GM21390 (cell line): Measurements from ENCODE around the gene C1QTNF5.

Source experiments
- ATAC-seq: cut with Tn5 transposase; IDR thresholded peaks from one replicate; pipeline ENCODE4 v1.9.1; 2021; ENCODE audit not compliant: unreplicated experiment

The C1QTNF5 gene

DNA sequence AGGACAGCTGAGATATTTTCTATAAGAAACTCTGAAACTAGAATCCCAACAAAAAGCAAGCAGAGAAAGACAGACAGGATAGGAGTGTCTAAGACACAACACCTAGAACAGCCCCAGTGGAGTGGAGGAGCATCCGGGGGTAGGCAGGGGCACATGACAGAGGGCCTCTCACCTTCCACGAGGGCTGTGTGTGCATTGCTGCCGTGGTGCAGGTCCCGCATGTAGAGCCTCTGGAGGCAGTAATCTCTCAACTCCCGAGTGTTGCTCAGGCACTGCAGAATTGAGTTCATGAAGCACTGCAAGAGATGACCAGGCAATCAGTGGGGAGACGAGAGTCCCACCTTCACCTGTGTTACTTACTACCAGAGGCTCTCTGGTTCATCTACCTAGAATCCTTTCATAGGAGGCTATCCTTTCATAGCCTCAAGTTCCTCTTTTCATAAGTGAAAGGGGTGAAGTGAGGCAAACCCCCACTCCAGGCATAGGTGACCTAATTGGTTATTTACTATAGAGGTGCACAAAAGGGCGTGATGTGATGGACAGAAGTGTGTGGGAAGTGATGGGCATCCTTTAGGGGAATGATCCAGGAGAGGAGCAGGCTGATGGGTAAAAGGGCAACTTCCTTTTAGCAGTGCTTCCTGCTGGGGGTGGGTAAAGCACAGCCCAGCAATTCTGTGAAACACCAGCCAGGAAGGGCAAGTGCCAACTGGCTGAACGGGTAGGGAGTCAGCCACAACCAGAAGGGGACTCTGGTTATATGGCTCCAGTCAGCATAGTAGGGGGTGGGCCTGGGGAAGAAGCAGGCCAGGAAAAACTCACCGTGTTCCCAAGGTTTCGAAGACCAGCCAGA, 18.9 kb upstream of the C1QTNF5 start:
- no peak for ATAC-seq

DNA sequence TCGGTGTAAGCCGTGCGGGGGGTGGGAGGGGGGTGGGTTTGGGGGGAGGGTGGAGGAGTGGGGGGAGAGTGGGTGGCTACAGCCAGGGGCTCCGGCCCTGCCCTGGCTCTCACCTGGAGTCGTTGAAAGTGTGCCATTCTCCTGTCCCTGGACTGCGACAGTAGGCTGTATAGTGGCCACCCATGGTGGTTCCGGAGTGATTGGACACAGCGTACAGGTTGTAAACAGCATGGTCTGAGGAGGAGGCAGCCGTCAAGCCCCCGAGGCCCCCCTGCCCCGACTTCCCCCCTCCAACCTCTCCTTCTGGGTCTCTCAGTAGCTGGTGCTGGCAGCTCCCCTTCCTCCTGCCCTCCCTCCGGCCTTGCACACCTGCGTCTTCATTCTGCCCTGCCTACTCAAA, 16.4 kb upstream of the C1QTNF5 start:
- ATAC-seq: no peak

DNA sequence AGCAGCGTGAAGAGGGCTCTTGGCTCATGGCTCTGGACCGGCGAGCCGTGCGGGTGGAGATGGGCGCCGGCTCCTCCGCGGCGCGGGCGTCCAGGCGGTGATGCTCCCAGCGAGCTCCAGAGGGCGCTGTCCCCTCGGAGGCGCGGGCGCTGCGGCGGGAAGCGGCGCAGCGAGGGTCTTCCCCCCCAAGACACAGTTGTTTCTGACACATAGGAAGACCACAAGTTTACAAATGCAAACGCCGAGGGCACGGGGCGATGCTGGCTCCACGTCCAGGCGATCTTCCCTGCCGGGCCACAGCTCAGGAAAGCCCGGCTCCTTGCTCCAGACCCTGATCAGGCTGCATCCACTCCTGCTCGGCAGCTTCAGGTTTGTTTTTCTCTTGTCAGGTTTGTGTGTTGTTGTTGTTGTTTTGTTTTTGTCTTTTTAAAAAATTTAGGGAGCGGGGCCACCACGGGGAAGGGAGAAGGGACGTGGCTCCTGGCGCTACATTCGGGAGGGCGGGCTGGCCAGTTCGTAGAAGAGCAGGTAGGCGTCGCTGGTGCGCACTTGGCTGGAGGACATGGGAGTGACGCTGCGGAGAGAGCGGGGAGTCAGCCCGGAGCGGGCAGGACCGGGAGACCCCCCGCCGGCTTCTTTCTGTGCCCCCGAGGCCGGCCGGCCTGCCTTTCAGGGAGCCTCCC, 15.8 kb upstream of the C1QTNF5 start:
- peak; percentile 74 for ATAC-seq

DNA sequence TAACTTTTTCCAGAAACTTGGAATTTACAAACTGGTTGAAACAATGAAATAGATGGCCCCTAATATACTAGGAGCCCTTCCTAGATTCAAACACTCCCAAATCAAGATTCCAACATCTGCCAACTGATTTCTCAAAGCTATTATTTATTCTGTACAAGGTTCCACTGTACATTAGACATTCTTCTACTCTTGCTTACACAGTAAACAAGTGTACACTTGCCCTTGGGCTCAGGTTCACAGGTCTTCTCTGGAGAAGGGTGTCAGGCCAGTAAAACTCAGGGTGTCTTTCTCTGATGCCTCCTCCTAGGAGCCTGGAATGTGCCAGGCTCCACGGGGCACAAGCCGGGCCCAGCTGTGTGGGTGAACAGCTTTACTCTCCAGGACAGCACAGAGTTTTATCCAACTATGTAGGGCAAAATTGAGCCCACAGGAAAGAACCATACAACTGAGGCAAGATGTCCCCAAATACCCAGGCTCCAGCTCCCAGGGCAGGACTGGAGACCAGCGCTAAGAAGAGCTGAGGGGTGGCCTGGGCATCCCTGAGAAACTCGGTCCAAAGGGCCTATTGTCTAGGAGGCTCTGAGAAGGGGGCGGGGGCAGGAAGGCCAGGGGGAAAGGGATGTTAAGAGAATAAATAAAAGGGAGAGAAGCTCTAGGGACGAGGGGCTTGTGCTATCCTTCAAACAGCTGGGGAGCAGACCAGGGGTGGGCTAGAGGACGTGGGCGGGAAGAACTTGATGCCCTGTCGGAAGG, 14.6 kb upstream of the C1QTNF5 start:
- ATAC-seq: no peak

DNA sequence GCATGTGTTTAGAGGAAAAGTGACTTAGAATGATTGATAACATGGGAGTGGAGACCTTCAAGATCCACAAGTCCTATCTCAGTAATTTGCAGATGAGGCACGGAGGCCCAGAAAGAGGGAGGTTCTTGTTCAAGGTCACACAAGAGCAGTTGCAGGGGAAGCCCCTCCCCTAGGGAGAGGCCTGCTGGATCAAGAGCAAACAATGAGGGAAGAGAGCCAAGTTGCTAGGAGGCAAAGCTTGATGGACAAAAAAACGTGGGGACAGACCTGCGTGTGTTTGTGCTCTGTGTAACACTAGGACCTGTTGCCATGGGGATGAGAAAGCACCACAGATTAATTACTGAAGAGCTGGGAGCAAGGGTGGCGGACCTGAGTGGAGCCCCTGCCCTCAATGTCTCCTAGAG, 12.2 kb upstream of the C1QTNF5 start:
- ATAC-seq: no peak

DNA sequence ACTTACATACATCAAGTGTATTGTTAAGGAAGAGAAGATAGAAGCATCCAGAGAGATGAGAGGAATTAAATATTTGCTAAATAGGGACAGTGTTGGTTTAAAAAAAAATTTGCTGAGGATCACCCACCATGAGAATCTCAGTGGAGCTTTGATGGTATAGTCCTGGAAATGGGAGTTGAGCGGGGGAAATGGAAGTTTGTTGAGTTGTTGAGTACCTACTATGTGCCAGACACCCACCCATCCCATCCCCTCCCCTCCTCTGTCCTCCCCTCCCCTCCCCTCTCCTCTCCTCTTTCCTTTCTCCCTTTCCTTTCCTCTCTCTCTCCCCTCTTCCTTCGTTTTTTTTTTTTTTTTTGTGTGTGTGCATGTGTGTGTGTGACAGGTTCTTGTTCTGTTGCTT, 10.5 kb upstream of the C1QTNF5 start:
- ATAC-seq: no peak

DNA sequence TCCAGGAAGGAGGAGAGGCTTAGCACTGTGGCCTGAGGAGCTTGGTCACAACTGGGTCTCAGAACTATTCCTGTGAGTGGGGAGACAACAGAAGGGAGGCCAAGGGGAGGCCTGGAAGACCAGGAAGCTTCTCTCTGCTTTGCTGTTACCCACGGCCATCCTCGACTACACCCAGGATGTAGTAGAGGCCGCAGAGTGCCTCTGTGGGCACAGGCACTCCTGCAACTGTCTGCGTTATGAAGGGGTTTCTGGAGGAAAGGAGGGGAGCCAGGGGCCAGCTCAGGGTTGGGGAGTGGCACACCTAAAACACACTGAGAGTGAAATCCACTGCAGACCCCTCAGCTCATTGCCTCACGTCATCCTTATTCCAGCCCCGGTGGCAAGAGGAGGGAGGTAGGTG, 9.6 kb upstream of the C1QTNF5 start:
- ATAC-seq: no peak

DNA sequence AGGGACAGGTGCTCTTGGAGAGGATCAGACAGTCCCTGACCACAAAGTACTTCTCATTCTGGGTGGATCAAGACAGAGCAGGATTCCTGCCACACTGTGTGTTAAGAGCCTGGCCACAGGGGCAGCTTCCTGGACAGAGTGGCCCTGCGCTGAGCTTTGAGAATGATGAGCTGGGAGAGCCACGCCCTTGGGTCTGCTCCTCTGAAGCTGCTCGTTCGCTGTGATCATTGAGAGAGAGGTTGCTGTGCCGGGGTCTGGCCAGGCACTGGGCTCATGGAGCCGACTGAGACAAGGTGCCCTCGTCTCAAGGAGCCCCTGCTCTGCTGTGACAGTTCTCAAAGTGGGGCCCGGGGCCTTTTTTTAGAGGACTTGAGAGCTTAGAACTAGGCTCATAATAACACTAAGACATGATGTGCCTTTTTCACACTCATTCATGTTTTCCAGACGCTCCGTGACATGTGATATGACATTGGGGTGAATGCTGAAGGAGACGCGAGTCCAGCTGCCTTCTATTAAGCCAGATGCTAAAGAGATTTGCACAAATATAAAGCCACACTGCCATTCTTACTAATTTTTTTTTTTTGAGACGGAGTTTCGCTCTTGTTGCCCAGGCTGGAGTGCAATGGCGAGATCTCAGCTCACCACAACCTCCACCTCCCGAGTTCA, 7.4 kb upstream of the C1QTNF5 start:
- no peak for ATAC-seq

DNA sequence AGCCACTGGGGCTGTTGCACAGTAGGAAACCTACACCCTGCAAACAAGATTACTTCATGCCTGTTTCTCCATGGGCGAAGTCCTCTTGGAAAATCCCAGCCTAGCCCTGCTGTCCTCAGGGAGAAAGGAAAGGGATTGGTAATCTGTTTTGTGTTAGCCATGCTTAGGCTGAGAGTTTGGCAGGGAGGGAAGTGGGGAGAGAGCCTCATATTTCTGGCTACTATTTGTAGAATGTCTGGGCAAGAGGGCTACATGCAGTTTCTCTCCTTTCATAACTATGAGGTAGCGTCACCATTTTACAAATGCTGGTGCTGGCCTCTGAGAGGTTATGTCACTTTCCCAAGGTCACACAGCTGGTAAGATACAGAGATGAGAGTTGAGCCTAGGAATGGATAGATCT, 6.6 kb upstream of the C1QTNF5 start:
- ATAC-seq: no peak

DNA sequence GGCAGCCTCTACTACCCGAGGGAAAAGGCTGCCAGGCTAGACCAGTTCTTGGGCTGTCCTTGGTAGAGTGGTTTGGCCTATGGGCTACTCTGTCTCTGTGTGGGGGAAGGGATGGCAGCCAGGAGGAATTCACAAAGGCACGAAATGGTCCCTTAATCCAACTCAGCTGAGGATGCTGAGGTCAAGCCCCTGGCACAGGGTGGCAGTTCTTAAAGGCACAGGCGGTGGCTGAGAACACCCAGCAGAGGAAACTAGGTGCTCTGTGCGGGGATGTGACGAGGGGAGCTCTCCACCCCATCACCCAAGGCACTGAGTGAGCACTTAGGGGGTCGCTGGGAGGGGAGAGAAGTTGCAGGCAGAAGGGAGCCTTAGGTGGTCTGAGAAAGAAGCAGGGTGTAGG, 5.9 kb upstream of the C1QTNF5 start, which contains the start of gene MFRP:
MFRP (minus strand) TSS at position 101 of the 400 bp plus-strand sequence. CDS start 192 bp downstream, outside the sequence.
- no peak for ATAC-seq

DNA sequence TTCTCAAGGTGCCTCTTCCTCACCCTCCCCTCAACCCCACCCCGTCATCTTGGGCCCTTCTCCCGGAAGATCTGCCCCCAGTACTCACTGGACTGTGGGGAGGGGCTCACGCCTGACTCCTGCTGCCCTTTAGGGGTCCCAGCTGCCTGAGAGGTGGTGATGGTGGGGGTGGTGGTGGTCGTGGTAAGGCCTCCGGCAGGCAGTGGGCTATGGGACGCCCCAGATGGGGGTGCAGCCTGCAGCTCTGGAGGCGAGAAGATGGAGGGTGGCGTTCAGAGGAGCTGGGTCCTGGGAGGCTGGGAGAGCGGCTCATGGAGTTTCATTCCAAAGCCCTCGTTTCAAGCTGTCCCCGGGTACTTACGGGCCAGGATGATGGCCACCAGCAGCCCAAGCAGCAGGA, 5.0 kb upstream of the C1QTNF5 start:
- no peak for ATAC-seq

DNA sequence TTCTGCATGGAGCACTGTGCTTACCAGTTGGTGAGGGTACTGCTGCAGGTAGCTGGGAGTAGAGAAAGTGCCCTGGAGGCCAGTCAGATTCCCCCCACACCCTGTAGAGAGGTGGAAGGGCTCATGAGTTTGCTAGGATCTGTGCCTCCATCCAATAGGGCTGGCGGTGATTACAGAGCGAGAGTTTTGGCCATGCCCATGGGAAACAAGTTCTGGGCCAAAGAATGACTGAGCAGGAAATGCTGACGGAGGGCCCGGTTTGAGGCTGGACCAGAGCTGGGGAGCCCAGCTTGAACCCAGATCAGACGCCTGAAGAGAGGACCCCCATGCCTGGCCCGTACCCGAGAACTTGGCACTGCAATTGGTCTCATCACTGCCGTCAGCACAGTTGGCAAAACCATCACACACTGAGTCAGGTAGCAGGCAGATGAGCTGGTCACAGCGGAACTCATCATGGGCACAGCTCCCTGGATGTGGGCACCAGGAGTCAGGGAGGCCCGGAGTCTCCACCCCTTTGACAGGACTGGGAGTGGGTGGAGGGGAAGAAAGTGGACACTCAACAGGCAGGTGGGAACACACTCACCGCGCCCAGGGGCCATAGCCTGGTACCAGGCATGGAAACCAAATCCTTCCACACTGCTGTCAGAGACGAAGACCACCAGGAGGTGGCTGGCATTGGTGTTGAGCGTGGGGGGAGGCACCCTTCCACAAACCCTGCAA, 3.8 kb upstream of the C1QTNF5 start:
- ATAC-seq: no peak

DNA sequence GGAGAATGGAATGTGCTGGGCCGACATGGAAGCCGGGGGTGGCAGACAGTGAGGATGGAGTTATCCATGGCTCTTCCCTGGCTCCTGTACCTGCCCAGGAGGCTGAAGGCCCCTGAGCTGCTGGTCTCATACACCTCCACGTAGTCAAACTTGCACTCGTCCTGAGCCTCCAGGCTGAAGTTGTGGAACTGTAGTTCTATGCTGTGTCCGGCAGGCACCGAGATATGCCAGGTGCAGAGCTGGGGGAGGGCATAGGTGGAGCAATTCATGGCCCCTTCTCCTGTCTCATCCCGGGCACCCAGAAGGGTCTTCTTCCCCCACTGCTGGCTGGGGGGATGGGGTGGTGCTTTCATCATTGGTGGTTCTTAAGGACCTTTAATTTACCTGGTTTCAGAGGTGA, 3.0 kb upstream of the C1QTNF5 start:
- no peak for ATAC-seq

DNA sequence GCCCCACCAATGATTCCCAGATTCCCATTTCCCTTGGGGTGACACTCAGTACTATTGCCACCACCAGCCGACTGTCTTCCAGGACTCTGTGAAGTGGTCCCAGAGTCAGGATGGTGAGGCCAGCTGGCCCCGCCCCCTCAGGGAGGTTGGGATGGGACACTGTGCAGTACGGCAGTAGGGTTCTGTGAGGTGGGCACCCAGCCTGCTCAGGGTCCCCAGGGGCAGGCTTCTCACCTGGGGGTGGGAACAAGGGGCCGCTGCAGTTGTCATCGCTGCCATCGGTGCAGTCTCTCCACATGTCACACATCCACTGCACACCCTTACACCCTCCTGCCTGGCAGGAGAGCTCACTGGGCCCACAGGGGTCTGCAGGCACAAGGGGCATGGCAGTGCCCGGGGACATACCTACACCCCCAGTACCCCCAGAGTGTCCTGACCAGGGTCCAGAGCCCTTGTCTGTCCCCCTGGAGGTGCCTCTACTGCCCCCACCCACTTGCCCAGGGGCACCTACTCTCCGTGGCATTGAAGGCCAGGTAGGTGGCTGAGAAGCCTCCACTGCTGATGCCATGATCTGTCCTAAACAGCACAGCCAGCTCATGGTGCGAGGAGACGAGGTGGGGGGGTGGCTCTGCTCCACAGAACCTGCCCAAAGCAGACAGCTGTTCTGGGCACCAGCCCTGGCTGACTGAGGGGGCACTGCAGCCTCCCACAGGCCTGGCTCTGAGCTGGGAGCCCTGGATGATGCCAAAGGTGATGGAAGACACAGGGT, 1.9 kb upstream of the C1QTNF5 start:
- ATAC-seq: no peak

DNA sequence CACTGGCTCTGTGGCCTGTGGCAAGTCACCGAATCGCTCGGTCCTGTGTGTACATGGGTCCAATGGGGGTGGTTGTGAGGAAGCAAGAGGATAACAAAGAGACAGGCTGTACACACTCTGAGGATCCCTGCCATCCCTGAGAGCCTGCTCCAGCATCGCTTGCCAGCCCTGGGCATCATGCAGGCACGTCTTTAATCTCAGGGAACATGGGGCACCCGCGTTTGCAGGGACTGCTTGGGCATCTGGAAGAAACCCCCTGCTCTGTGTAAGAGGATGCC, 1.3 kb upstream of the C1QTNF5 start:
- no peak for ATAC-seq

DNA sequence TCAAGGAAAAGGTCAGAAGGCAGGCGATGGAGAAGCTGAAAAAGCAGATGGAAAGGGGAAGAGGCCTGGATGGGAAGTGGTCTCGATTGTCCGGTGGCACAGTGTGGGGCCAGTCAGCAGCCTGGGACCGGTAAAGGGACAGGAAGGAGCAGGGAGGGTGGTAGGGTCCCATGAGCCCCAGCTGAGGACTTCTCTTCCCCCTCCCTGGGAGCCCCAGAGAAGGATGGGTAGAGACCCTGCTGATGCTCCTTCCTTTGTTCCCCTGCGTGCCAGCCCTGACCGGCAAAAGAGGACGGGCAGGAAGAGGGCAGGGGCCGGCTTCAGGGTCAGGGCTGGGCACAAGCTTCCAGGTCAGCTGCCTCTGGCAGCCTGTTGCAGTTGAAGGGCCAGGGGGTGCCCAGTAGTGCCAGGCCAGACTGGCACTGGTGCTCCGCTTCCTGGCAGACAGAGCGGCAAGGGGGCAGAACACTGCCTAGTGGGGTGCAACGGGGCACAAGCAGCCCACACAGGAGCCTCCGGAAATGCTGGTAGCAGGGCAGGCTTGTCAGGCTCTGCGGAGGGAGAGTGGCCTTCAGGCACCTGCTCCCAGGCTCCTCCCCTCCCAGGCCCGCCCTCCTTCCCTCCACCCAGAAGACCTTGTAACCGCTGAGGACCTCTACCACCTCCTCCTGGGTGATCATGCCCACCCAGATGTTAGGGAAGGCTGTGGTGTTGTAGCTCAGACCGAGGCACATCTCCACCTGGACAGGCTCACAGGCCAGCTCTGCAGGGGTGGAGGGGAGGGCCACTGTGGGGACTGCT, 739 bp upstream of the C1QTNF5 start:
- no peak for ATAC-seq

DNA sequence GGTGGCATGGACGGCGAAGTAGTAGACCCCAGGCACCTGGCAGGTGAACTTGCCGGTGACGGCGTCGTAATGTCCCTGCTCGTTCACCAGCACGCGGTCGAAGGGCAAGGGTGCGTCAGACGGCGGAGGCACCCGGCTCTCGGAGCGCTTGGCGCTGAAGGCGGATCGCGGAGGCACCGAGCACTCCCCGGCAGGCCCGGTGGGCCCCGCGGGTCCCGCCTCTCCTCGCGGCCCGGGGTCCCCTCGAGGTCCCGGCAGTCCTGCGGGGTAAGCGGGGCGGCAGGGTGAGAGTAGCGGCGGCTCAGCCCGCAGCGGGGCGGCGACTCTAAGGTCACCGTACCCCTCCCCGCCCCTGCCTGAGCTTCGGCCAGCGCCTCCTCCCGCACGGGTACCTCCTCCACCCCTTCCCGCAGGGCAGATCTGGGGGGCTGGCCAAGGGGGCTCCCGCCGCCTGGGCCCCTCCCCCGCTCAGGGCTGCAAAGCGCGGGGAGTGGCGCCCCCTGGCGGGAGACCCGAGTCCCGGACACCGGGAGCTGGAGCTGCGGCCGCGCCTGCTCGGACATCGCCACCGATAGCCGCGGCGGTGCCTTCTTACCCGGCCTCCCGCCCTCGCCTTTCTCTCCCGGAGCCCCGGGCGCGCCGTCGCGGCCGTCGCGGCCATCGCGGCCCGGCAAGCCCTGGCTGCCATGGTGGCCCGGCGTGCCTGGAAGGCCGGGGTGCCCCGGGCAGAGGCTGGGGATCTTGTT, 921 bp downstream of the C1QTNF5 start:
- no peak for ATAC-seq

DNA sequence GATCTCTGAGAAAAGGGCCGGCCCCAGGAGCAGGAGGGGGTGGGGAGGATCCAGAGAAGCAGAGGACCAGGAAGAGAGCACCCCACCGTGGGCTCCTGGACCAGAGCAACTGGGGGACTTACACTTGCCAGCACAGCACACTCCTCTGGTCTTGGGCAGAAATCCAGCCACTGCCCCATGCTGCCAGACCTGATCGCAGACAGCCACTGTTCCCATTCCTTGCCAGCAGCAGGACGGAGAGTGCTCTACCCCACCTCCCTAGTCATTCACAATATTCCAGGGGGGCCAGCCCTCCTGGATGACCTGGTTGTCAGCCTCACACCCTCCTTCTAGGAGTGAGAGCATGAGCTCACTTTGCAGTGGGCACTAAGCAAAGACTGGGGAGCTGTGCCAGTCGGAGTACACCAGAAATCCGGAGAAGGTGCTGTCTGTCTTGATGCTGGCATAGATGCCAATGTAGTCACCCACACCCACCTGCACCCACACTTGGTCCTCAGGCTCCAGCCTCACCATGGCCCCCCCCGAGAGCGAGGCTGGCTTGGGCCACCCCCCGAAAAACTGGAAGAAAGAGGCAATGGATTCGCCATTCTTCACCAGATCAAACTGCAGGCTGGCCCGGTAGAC, 1.6 kb downstream of the C1QTNF5 start:
- ATAC-seq: no peak
